NCI-H345 treated with DMSO at 0.1 percent for 48 hours (cell line): ENCODE data around the gene ADGRG6.

Source experiments
- DNase-seq: peaks from one replicate; lab custom pipeline; 2025; ENCODE audit not compliant: unreplicated experiment; lab: John Stamatoyannopoulos, UW

ADGRG6 gene

DNA sequence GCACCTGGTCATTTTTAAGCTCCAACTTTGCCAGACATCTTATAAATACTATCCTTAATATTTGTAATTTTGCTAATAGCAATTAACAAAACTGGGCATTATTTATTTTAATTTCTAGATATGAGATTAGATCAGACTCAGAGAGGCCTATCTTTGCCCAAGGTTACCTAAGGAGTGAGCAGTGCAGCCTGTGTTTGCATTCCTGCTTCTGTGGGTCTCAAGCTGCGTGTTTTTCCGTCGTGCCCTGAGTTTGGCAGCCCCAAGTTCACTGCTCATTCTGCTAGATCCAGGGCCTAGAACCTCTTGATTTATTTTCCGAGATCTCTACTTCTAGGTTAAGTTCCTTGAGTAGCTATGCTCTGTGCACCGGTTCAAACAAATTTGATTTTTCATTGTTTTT, 11.0 kb upstream of the ADGRG6 start:
- DNase-seq = no peak

DNA sequence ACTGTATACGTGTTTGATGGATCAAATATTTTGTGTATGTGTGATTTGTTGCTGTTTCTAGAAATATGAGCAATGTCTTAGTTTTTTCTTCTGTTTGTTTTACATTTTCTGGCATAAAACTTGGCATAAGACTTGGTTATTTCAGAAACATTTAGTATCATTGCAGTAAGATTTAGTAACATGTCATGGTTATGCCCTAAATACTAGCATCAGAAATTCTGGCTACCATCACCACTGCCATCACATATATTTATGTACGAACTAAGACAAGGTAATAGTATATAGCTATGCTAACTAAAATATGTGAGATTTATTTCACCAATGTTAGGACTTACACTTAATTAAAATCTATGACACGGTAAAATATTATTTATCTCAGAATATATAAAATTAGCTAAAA, 10.3 kb upstream of the ADGRG6 start:
- no peak for DNase-seq

- no peak for DNase-seq
Observed at GRCh38 chr6:142292166-142292924, 9.5 kb upstream of the ADGRG6 start.

DNA sequence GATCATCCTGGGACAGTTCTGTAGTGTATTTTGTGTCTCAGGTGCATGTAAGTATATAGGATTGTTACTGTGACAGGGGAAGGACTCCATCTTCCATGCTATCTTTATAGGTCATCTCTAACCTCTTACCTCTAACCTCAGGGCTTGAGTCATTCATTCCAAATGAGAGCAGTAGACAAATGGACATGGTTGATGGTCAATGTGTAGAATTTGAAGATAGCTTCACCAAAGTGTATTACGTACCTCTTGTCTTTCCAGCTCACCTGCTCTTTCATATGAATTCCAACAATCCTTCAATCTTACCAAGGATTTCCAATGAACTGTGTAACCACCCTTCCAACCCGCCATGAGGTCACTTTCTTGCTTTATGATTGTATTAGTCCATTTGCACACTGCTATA, 8.7 kb upstream of the ADGRG6 start:
- no peak for DNase-seq

- no peak for DNase-seq
Observed at GRCh38 chr6:142294679-142295078, 7.1 kb upstream of the ADGRG6 start.

- DNase-seq = no peak
Observed at GRCh38 chr6:142296975-142297604, 4.7 kb upstream of the ADGRG6 start.

GRCh38 chr6:142297605-142297995, 4.2 kb upstream of the ADGRG6 start:
- no peak for DNase-seq

- DNase-seq = no peak
Observed at GRCh38 chr6:142297996-142298753, 3.6 kb upstream of the ADGRG6 start.

GRCh38 chr6:142300302-142300701, 1.5 kb upstream of the ADGRG6 start:
- no peak for DNase-seq

- DNase-seq = no peak
Observed at GRCh38 chr6:142300758-142301650, 803 bp upstream of the ADGRG6 start.

GRCh38 chr6:142302421-142303175, 791 bp downstream of the ADGRG6 start:
- DNase-seq = no peak

DNA sequence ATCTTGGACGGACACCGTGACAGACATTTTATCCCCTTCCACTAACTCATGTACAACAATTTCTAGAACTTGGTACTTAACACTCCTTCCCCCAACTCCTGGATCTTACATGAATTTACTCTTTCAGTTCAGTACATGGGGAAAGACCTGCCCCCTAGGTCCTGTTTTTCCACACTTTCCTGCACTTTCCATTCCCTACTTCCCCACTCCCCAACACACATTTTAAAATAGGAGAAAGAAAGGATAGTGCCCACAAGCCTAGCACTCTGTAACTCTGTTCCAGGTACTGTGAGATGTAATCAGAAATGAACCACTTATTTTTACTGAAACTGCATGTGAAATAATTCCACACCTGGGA, 1.3 kb downstream of the ADGRG6 start:
- DNase-seq = no peak

GRCh38 chr6:142304241-142304640, 2.4 kb downstream of the ADGRG6 start:
- DNase-seq = no peak

GRCh38 chr6:142306736-142307135, 4.9 kb downstream of the ADGRG6 start:
- DNase-seq = no peak

- no peak for DNase-seq
Observed at GRCh38 chr6:142307963-142308748, 6.3 kb downstream of the ADGRG6 start.

DNA sequence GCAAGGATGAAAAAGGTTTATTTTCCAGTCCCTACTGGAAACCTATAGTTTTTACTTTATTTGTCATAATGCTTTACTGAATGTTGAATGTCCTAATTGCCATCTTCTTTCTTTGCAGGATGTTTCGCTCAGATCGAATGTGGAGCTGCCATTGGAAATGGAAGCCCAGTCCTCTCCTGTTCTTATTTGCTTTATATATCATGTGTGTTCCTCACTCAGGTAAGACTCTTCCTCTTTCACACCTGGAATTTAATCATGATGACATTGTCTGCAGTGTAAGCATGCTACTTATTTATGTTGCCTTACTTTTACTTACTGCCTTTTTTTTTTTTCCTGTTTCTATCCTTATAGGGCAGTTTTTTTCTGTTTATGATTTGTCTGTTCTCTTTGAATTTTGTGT, 7.6 kb downstream of the ADGRG6 start:
- DNase-seq = no peak

DNA sequence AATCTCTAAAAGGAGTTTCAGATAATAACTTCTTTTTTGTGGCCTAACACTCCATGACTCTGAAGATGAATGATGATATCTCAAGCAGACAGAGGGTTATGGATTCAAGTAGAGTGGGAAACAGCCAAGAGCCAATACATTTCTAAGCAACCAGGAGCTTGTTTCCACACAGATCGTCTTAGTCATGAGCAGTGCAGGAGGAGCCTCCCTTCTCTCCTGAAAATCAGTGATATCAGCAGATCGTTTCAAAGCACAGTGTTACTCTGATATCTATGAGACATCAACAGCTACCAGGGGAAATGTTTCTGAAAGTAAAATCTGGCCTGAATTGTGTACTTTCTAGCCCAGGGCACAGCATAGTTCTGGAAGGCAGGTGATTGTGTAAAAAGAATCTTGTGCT, 11.5 kb downstream of the ADGRG6 start:
- DNase-seq = no peak

DNA sequence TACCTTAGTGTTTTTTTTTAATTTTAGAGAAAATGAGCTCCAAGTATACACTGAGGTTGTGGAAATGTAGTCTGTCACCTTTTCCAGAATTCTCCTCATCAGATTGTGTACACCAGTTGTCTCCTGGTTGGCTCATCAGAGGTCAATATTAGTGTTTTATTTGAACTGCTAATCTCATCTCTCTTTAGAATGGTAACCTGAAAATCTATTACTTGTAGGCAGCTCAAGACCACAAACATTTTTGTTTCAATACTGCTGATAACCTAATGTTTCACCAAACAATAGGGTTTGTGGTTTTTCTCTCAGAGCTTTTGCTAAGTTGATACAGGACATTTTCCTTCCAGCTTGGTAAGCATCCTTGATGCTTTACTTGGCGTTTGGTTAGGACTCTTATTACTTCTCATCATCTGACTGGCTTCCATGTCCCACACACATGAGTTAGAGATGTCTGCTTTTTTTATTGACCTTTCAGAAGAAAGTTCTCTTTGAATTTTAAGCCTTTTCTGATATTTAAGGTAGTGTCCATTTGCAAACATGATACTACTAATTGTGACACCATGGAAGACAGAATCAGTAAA, 15.1 kb downstream of the ADGRG6 start:
- no peak for DNase-seq

GRCh38 chr6:142318714-142319113, 16.9 kb downstream of the ADGRG6 start:
- DNase-seq = no peak
